Measurements from ENCODE around the gene KLHDC4. TPM values are rescaled to one million over a fixed set of nuclear protein-coding genes. Genes with fewer than 3 reads are reported as not detected.

The KLHDC4 gene
- total RNA-seq, 1 experiment from 2014 or later = 50.7 TPM

DNA sequence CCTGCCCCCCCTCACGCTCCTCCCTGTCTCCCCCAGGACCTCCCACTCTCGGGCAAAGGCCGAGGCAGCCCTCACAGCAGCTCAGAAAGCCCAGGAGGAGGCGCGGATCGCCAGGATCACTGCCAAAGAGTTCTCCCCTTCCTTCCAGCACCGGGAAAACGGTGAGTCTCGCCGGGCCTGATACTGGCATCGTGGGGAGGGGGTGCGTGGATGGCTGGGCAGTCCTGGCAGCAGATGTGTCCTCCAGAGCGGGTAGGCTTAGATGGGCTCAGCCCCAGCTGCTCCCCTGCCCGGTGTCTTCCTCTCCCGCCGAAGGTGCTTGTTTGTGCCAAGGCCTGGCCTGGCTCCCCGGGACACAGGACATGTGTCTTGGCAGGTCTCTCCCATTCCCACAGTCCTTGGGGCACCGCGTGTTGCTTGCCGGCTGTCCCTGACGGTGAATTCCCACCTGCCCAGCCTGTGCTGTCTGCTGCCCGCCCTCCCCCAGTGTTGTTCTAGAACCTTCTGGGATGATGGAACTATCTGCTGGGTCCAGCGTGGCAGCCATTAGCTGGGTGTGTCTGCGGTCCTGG, 81.6 kb downstream of the KLHDC4 start:
- ATAC-seq (no peak), DNase-seq (ENCODE audit: low read depth, low spot score) (no peak)
- CTCF ChIA-PET = interaction anchor here (0.7 kb wide), 1 partner anchor 107 kb away, joined by 3 read pairs; no protein-coding TSS in a partner anchor
- no peaks in the 10 kb centered on the region for H3K9me3 ChIP-seq (ENCODE audit: control insufficient read depth, insufficient read depth, low read depth, low read length)
- in situ Hi-C loops (cut with HindIII; ENCODE audit: low pct_unique_long_range_greater_than_20kb, low sequenced_read_pairs) = no loop called here
- POLR2A ChIA-PET = no interaction called here
- no peak overlapping the region for H3K27ac ChIP-seq (ENCODE audit: low read length)
- H3K36me3 ChIP-seq (ENCODE audit: control insufficient read depth, insufficient read depth, low read length) = no peaks in the 10 kb centered on the region
- TF ChIP-seq TCF7L2 (IDR thresholded peaks at IDR 0.05; ENCODE audit: low read depth, low read length) (no peak), SIN3A (IDR thresholded peaks at IDR 0.05; ENCODE audit: borderline replicate concordance, insufficient read depth, low read depth, low read length) (no peak), POLR2AphosphoS5 (IDR thresholded peaks at IDR 0.05; ENCODE audit: low read depth, low read length) (no peak)
- TF ChIP-seq, protein P1, sequence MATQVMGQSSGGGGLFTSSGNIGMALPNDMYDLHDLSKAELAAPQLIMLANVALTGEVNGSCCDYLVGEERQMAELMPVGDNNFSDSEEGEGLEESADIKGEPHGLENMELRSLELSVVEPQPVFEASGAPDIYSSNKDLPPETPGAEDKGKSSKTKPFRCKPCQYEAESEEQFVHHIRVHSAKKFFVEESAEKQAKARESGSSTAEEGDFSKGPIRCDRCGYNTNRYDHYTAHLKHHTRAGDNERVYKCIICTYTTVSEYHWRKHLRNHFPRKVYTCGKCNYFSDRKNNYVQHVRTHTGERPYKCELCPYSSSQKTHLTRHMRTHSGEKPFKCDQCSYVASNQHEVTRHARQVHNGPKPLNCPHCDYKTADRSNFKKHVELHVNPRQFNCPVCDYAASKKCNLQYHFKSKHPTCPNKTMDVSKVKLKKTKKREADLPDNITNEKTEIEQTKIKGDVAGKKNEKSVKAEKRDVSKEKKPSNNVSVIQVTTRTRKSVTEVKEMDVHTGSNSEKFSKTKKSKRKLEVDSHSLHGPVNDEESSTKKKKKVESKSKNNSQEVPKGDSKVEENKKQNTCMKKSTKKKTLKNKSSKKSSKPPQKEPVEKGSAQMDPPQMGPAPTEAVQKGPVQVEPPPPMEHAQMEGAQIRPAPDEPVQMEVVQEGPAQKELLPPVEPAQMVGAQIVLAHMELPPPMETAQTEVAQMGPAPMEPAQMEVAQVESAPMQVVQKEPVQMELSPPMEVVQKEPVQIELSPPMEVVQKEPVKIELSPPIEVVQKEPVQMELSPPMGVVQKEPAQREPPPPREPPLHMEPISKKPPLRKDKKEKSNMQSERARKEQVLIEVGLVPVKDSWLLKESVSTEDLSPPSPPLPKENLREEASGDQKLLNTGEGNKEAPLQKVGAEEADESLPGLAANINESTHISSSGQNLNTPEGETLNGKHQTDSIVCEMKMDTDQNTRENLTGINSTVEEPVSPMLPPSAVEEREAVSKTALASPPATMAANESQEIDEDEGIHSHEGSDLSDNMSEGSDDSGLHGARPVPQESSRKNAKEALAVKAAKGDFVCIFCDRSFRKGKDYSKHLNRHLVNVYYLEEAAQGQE (IDR thresholded peaks at IDR 0.05; ENCODE audit: insufficient read depth in 1 of 2, low read depth in 2 of 2, low read length in 1 of 2) = no peak
- TF ChIP-seq, protein P2, sequence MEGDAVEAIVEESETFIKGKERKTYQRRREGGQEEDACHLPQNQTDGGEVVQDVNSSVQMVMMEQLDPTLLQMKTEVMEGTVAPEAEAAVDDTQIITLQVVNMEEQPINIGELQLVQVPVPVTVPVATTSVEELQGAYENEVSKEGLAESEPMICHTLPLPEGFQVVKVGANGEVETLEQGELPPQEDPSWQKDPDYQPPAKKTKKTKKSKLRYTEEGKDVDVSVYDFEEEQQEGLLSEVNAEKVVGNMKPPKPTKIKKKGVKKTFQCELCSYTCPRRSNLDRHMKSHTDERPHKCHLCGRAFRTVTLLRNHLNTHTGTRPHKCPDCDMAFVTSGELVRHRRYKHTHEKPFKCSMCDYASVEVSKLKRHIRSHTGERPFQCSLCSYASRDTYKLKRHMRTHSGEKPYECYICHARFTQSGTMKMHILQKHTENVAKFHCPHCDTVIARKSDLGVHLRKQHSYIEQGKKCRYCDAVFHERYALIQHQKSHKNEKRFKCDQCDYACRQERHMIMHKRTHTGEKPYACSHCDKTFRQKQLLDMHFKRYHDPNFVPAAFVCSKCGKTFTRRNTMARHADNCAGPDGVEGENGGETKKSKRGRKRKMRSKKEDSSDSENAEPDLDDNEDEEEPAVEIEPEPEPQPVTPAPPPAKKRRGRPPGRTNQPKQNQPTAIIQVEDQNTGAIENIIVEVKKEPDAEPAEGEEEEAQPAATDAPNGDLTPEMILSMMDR (IDR thresholded peaks at IDR 0.05) = no peak
- no peaks in the 10 kb centered on the region for H3K4me1 ChIP-seq (ENCODE audit: control insufficient read depth, insufficient read depth, low read length)
- no peaks in the 10 kb centered on the region for H3K27me3 ChIP-seq (ENCODE audit: control insufficient read depth, insufficient read depth, low read length)
- intact Hi-C loops (cut with micrococcal nuclease; ENCODE audit: unreplicated experiment) = no loop called here
- no peak overlapping the region for H3K4me3 ChIP-seq (ENCODE audit: low read depth in 2 of 2, low read length in 2 of 2)
- BruUV-seq (replicated peaks) = no TSS peak

DNA sequence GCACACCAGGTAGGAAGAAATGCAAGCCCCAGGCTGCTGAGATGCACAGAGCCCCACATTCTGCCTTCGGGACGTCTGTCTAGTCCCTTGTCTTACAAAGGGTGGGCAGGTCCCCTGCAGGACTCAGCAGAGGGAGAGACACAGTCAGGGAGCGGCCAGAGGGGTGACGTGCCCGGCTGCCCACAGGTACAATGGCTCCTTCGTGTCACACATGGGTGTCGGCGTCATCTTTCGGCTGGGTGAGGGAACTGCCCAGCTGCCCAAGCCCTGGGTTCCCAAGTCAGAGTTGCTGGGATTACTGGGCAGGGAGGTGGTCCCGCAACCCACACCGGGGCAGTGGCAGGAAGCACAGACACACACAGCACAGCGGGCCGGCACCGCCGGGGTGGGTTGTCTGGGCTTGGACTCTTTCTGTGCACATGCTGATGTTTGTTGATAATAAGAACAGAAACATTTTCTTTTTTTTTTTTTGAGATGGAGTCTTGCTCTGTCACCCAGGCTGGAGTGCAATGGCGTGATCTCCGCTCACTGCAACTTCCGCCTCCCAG, 82.9 kb downstream of the KLHDC4 start:
- BruUV-seq (replicated peaks) = no TSS peak
- no peak overlapping the region for H3K27ac ChIP-seq (ENCODE audit: low read length)
- no peaks in the 10 kb centered on the region for H3K4me1 ChIP-seq (ENCODE audit: control insufficient read depth, insufficient read depth, low read length)
- CTCF ChIA-PET = no interaction called here
- in situ Hi-C loops (cut with HindIII; ENCODE audit: low pct_unique_long_range_greater_than_20kb, low sequenced_read_pairs) = no loop called here
- no peaks in the 10 kb centered on the region for H3K9me3 ChIP-seq (ENCODE audit: control insufficient read depth, insufficient read depth, low read depth, low read length)
- H3K27me3 ChIP-seq (ENCODE audit: control insufficient read depth, insufficient read depth, low read length) = no peaks in the 10 kb centered on the region
- no peak for ATAC-seq
- intact Hi-C loops (cut with micrococcal nuclease; ENCODE audit: unreplicated experiment) = no loop called here
- POLR2A ChIA-PET = no interaction called here
- H3K4me3 ChIP-seq (ENCODE audit: low read depth in 2 of 2, low read length in 2 of 2) = no peak overlapping the region
- H3K36me3 ChIP-seq (ENCODE audit: control insufficient read depth, insufficient read depth, low read length) = no peaks in the 10 kb centered on the region
- DNase-seq (ENCODE audit: low read depth, low spot score) = no peak
- TF ChIP-seq SIN3A (IDR thresholded peaks at IDR 0.05; ENCODE audit: borderline replicate concordance, insufficient read depth, low read depth, low read length) = no peak

DNA sequence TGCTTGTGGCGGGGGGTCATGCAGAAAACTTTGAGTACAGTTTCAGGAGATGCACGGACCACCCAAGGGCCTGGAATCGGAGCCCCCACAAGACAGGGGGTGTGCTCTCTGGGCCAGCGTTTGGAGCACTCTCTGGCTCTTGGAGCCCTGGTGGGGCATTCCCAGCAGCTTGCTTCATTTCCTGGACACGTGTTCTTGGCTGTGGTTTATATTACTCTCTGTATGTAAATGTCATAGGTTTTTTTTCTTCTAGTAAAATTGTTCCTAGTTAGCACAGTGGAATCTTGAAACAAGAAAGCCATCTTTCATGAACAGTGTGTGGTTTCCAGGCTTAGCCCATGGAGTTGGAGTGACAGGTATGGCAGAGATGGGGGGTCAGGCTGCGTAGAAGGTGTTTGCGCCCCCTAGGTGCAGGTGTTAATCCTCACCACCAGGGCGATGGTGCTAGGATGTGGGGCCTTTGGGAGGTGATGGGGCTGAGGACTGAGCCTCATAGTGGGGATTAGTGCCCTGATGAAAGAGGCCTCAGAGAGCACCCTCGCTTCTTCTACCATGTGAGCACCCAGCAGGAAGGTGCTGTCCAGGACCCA, 83.7 kb downstream of the KLHDC4 start:
- TF ChIP-seq POLR2AphosphoS5 (IDR thresholded peaks at IDR 0.05; ENCODE audit: low read depth, low read length) = no peak
- TF ChIP-seq, protein P2 (IDR thresholded peaks at IDR 0.05) = no peak
- no peak for TF ChIP-seq TCF7L2 (IDR thresholded peaks at IDR 0.05; ENCODE audit: low read depth, low read length)
- no peak for TF ChIP-seq SIN3A (IDR thresholded peaks at IDR 0.05; ENCODE audit: borderline replicate concordance, insufficient read depth, low read depth, low read length)
- TF ChIP-seq, protein P1 (IDR thresholded peaks at IDR 0.05; ENCODE audit: insufficient read depth in 1 of 2, low read depth in 2 of 2, low read length in 1 of 2) = no peak

More for the DNA sequence above, 83.7 kb downstream of the KLHDC4 start:
- POLR2A ChIA-PET = no interaction called here
- ATAC-seq (no peak), DNase-seq (ENCODE audit: low read depth, low spot score) (no peak)
- no peaks in the 10 kb centered on the region for H3K36me3 ChIP-seq (ENCODE audit: control insufficient read depth, insufficient read depth, low read length)
- no peaks in the 10 kb centered on the region for H3K9me3 ChIP-seq (ENCODE audit: control insufficient read depth, insufficient read depth, low read depth, low read length)
- H3K27me3 ChIP-seq (ENCODE audit: control insufficient read depth, insufficient read depth, low read length) = no peaks in the 10 kb centered on the region
- H3K4me3 ChIP-seq (ENCODE audit: low read depth in 2 of 2, low read length in 2 of 2) = no peak overlapping the region
- CTCF ChIA-PET = no interaction called here
- in situ Hi-C loops (cut with HindIII; ENCODE audit: low pct_unique_long_range_greater_than_20kb, low sequenced_read_pairs) (no loop called here), intact Hi-C loops (cut with micrococcal nuclease; ENCODE audit: unreplicated experiment) (no loop called here)
- H3K27ac ChIP-seq (ENCODE audit: low read length) = no peak overlapping the region
- H3K4me1 ChIP-seq (ENCODE audit: control insufficient read depth, insufficient read depth, low read length) = no peaks in the 10 kb centered on the region
- no TSS peak for BruUV-seq (replicated peaks)
